Trophoblast cell (in vitro differentiated cells and primary cell): ENCODE measurements around the gene C5orf46.

Source experiments
- DNase-seq, 2 donors: peaks; one replicate each; pipeline ENCODE4 v3.0.0-alpha.2; 2016
- H2AFZ ChIP-seq: 2 replicates; pipeline ENCODE4 v1.6.1; 2013; ENCODE audit warnings: low read length, moderate library complexity, mild to moderate bottlenecking; ENCODE audit not compliant: insufficient read depth, poor library complexity
- H2AK5ac ChIP-seq: 2 replicates; pipeline ENCODE4 v1.6.1; 2013; ENCODE audit warnings: mild to moderate bottlenecking, low read length
- H2BK120ac ChIP-seq: 2 replicates; pipeline ENCODE4 v1.6.1; 2013; ENCODE audit warnings: low read length, mild to moderate bottlenecking, moderate library complexity; ENCODE audit not compliant: insufficient read depth, poor library complexity
- H2BK12ac ChIP-seq: 2 replicates; pipeline ENCODE4 v1.6.1; 2013; ENCODE audit warnings: mild to moderate bottlenecking, low read length, moderate library complexity
- H2BK5ac ChIP-seq: 2 replicates; pipeline ENCODE4 v1.6.1; 2013; ENCODE audit warnings: low read length, low read depth, moderate library complexity, mild to moderate bottlenecking; ENCODE audit not compliant: poor library complexity
- H3K14ac ChIP-seq: 2 replicates; pipeline ENCODE4 v1.6.1; 2013; ENCODE audit warnings: mild to moderate bottlenecking, low read length
- H3K18ac ChIP-seq: 2 replicates; pipeline ENCODE4 v1.6.1; 2013; ENCODE audit warnings: mild to moderate bottlenecking, low read length
- H3K23ac ChIP-seq: 2 replicates; pipeline ENCODE4 v1.6.1; 2013; ENCODE audit warnings: low read length
- H3K27ac ChIP-seq: 2 replicates; pipeline ENCODE4 v1.5.1; 2013; ENCODE audit warnings: low read depth, mild to moderate bottlenecking, inconsistent platforms, low read length, moderate library complexity
- H3K27me3 ChIP-seq: 2 replicates; pipeline ENCODE4 v1.6.1; 2013; ENCODE audit warnings: inconsistent platforms, mild to moderate bottlenecking, low read length, moderate library complexity; ENCODE audit not compliant: insufficient read depth
- H3K36me3 ChIP-seq, 2 experiments: 1 replicate in 1 of 2; 2 replicates in 1 of 2; pipeline ENCODE4 v1.6.1; 2013; ENCODE audit warnings: low read length in 2 of 2, mild to moderate bottlenecking in 2 of 2, moderate library complexity in 1 of 2; ENCODE audit not compliant: insufficient read depth in 2 of 2, control insufficient read depth in 1 of 2
- H3K4ac ChIP-seq: 2 replicates; pipeline ENCODE4 v1.6.1; 2013; ENCODE audit warnings: low read depth, mild to moderate bottlenecking, low read length, moderate library complexity
- H3K4me1 ChIP-seq, 2 experiments: 1 replicate in 1 of 2; 2 replicates in 1 of 2; pipeline ENCODE4 v1.6.1; 2013; ENCODE audit warnings: low read length in 2 of 2, mild to moderate bottlenecking in 2 of 2, moderate library complexity in 1 of 2; ENCODE audit not compliant: insufficient read depth in 2 of 2, control insufficient read depth in 1 of 2
- H3K4me2 ChIP-seq: 2 replicates; pipeline ENCODE4 v1.6.1; 2013; ENCODE audit warnings: inconsistent platforms, mild to moderate bottlenecking, low read length, moderate library complexity
- H3K4me3 ChIP-seq: 2 replicates; pipeline ENCODE4 v1.5.1; 2013; ENCODE audit warnings: mild to moderate bottlenecking, low read depth, low read length, inconsistent platforms
- H3K79me1 ChIP-seq: one replicate; pipeline ENCODE4 v1.6.1; 2013; ENCODE audit warnings: low read length
- H3K79me2 ChIP-seq: 2 replicates; pipeline ENCODE4 v1.6.1; 2013; ENCODE audit warnings: low read length, mild to moderate bottlenecking; ENCODE audit not compliant: control insufficient read depth, insufficient read depth, poor library complexity
- H3K9ac ChIP-seq: 2 replicates; pipeline ENCODE4 v1.6.1; 2013; ENCODE audit warnings: mild to moderate bottlenecking, low read length
- H3K9me3 ChIP-seq: 2 replicates; pipeline ENCODE4 v1.6.1; 2013; ENCODE audit warnings: low read depth, mild to moderate bottlenecking, control low read depth, inconsistent platforms, low read length; ENCODE audit not compliant: insufficient read depth
- H4K12ac ChIP-seq: 2 replicates; pipeline ENCODE4 v1.6.1; 2013; ENCODE audit warnings: low read depth, mild to moderate bottlenecking, low read length, moderate library complexity
- H4K8ac ChIP-seq: 2 replicates; pipeline ENCODE4 v1.6.1; 2013; ENCODE audit warnings: low read depth, mild to moderate bottlenecking, low read length, moderate library complexity
- H4K91ac ChIP-seq: one replicate; pipeline ENCODE4 v1.6.1; 2013; ENCODE audit warnings: low read depth, mild to moderate bottlenecking, low read length, moderate library complexity
- WGBS: extraction: QIAGEN DNeasy Blood & Tissue Kit; methylation state at CpG from one replicate; pipeline ENCODE4 v1.1.7; 2013; ENCODE audit warnings: missing lambda C conversion rate; ENCODE audit not compliant: insufficient read length, insufficient coverage; ENCODE audit errors: extremely low coverage; 5-methylcytosine and 5-hydroxymethylcytosine counted together

C5orf46 gene

GRCh38 chr5:147904110-147904509 lies 2.2 kb downstream of the C5orf46 start:
- peak overlapping the region; percentile 37 for H3K4me2 ChIP-seq
- peak; percentile 43 to 64 for DNase-seq
- no peak overlapping the region for H3K18ac ChIP-seq
- peak overlapping the region; percentile 2 for H3K4ac ChIP-seq
- no peak overlapping the region for H2AFZ ChIP-seq
- H2AK5ac ChIP-seq: peak overlapping the region; percentile 9
- H3K9ac ChIP-seq: peak overlapping the region; percentile 60
- WGBS: no CpG with 5 or more reads among the region's 4 CpGs
- peaks cover 12 to 18% of the 10 kb centered on the region in 2 experiments for H3K4me1 ChIP-seq
- peak overlapping the region; percentile 1 for H3K14ac ChIP-seq
- peak overlapping the region; percentile 7 for H2BK120ac ChIP-seq
- H4K12ac ChIP-seq: no peak overlapping the region
- H3K79me2 ChIP-seq: peaks cover 2% of the 10 kb centered on the region
- H2BK5ac ChIP-seq: peak overlapping the region; percentile 7
- no peak overlapping the region for H3K23ac ChIP-seq
- peak overlapping the region; percentile 50 for H3K27ac ChIP-seq
- no peak overlapping the region for H3K4me3 ChIP-seq
- H2BK12ac ChIP-seq: no peak overlapping the region
- peak overlapping the region; percentile 41 for H4K91ac ChIP-seq
- peaks cover 27% of the 10 kb centered on the region for H3K79me1 ChIP-seq
- peaks cover 0 to 2% of the 10 kb centered on the region in 2 experiments for H3K36me3 ChIP-seq
- no peaks in the 10 kb centered on the region for H3K27me3 ChIP-seq
- no peaks in the 10 kb centered on the region for H3K9me3 ChIP-seq
- H4K8ac ChIP-seq: no peak overlapping the region

- H2AFZ ChIP-seq: no peak overlapping the region
- H3K9ac ChIP-seq: no peak overlapping the region
- no peak overlapping the region for H3K4me3 ChIP-seq
- no peak overlapping the region for H4K8ac ChIP-seq
- H3K27me3 ChIP-seq: no peaks in the 10 kb centered on the region
- H2BK5ac ChIP-seq: peak overlapping the region; percentile 22
- H3K79me2 ChIP-seq: peaks cover 2% of the 10 kb centered on the region
- no peak overlapping the region for H3K14ac ChIP-seq
- DNase-seq: peak in 1 of 2 donors; percentile 66
- H3K9me3 ChIP-seq: no peaks in the 10 kb centered on the region
- H4K12ac ChIP-seq: no peak overlapping the region
- H3K27ac ChIP-seq: peak overlapping the region; percentile 59
- H3K23ac ChIP-seq: no peak overlapping the region
- H3K4ac ChIP-seq: no peak overlapping the region
- H2BK120ac ChIP-seq: peak overlapping the region; percentile 21
- peak overlapping the region; percentile 18 for H2AK5ac ChIP-seq
- H3K36me3 ChIP-seq: peaks cover 0 to 3% of the 10 kb centered on the region in 2 experiments
- H4K91ac ChIP-seq: no peak overlapping the region
- H3K4me1 ChIP-seq: peaks cover 12 to 17% of the 10 kb centered on the region in 2 experiments
- no peak overlapping the region for H3K4me2 ChIP-seq
- H3K18ac ChIP-seq: no peak overlapping the region
- peaks cover 25% of the 10 kb centered on the region for H3K79me1 ChIP-seq
- H2BK12ac ChIP-seq: no peak overlapping the region
These were observed 3.7 kb downstream of the C5orf46 start for GRCh38 chr5:147902609-147903115.

- H4K8ac ChIP-seq: no peak overlapping the region
- no peak overlapping the region for H3K4ac ChIP-seq
- peak overlapping the region; percentile 90 for H3K14ac ChIP-seq
- H2BK12ac ChIP-seq: no peak overlapping the region
- WGBS: no CpG with 5 or more reads among the region's 12 CpGs
- peaks cover 8 to 14% of the 10 kb centered on the region in 2 experiments for H3K4me1 ChIP-seq
- H3K79me1 ChIP-seq: peaks cover 18% of the 10 kb centered on the region
- no peak overlapping the region for H3K9ac ChIP-seq
- H3K23ac ChIP-seq: no peak overlapping the region
- H3K18ac ChIP-seq: no peak overlapping the region
- H2AK5ac ChIP-seq: no peak overlapping the region
- H2AFZ ChIP-seq: no peak overlapping the region
- no peaks in the 10 kb centered on the region for H3K9me3 ChIP-seq
- H3K79me2 ChIP-seq: no peaks in the 10 kb centered on the region
- peaks cover 0 to 3% of the 10 kb centered on the region in 2 experiments for H3K36me3 ChIP-seq
- H2BK5ac ChIP-seq: peak overlapping the region; percentile 98
- peak overlapping the region; percentile 98 for H3K27ac ChIP-seq
- DNase-seq: peak; percentile 91 to 98
- H3K4me2 ChIP-seq: no peak overlapping the region
- H4K91ac ChIP-seq: peak overlapping the region; percentile 93
- peak overlapping the region; percentile 93 for H2BK120ac ChIP-seq
- no peak overlapping the region for H4K12ac ChIP-seq
- H3K27me3 ChIP-seq: no peaks in the 10 kb centered on the region
- H3K4me3 ChIP-seq: no peak overlapping the region
These were observed 4.7 kb downstream of the C5orf46 start for GRCh38 chr5:147901599-147902039.

GRCh38 chr5:147898875-147899401 lies 7.4 kb downstream of the C5orf46 start:
- Histone ChIP-seq H3K4me2 (no peak overlapping the region), H3K14ac (no peak overlapping the region), H2BK120ac (no peak overlapping the region), H3K79me2 (no peaks in the 10 kb centered on the region), H2BK12ac (peak overlapping the region; percentile 5), H4K12ac (no peak overlapping the region), H3K79me1 (peaks cover 13% of the 10 kb centered on the region), H3K4me1 (peaks cover 6 to 13% of the 10 kb centered on the region in 2 experiments), H3K27me3 (no peaks in the 10 kb centered on the region), H2AK5ac (no peak overlapping the region), H2AFZ (no peak overlapping the region), H4K8ac (no peak overlapping the region), H3K4me3 (no peak overlapping the region), H3K36me3 (peaks cover 0 to 7% of the 10 kb centered on the region in 2 experiments), H4K91ac (peak overlapping the region; percentile 19), H3K18ac (no peak overlapping the region), H3K4ac (no peak overlapping the region), H2BK5ac (peak overlapping the region; percentile 11), H3K9me3 (no peaks in the 10 kb centered on the region), H3K23ac (no peak overlapping the region), H3K27ac (no peak overlapping the region), H3K9ac (no peak overlapping the region)
- WGBS: no CpG with 5 or more reads among the region's 3 CpGs
- peak in 1 of 2 donors; percentile 53 for DNase-seq
